Astrocyte (in vitro differentiated cells and primary cell): Measurements from ENCODE around the gene CASK.

Experiments used
- CTCF ChIP-seq: IDR thresholded peaks from 2 replicates; pipeline ENCODE4 v1.5.1; 2011; ENCODE audit warnings: low read depth, mild to moderate bottlenecking, inconsistent platforms, low read length, moderate library complexity; ENCODE audit not compliant: insufficient read depth
- EZH2 ChIP-seq: IDR thresholded peaks from 2 replicates; pipeline ENCODE4 v1.6.1; 2012; ENCODE audit warnings: mild to moderate bottlenecking, low read length, inconsistent platforms; ENCODE audit not compliant: insufficient read depth

GRCh38 chrX:41946989-41947612 lies 23.7 kb upstream of the CASK start:
- TF ChIP-seq EZH2 (no peak), CTCF (no peak)
